GM12864 (cell line): Measurements from ENCODE around the gene EGFL8.
"Not testable (repeated sequence)": the region's sequence is repeated elsewhere in the genome, so short reads cannot be mapped to it uniquely, and the experiment has no call there.

Source experiments
- DNase-seq: peaks from one replicate; pipeline ENCODE4 v3.0.0-alpha.2; 2011; ENCODE audit warnings: low read depth
- H3K4me3 ChIP-seq: 2 replicates; pipeline ENCODE4 v1.5.1; 2011; ENCODE audit warnings: mild to moderate bottlenecking, low read depth, low read length, control low read depth
- CTCF ChIP-seq: IDR thresholded peaks from 2 replicates; pipeline ENCODE4 v1.5.1; 2011; ENCODE audit warnings: low read depth, mild to moderate bottlenecking, moderate library complexity, low read length, control low read depth, inconsistent platforms; ENCODE audit errors: missing control alignments

EGFL8 gene

GRCh38 chr6:32131439-32131948 lies 32.9 kb upstream of the EGFL8 start:
- no peak for TF ChIP-seq CTCF
- DNase-seq = no peak
- H3K4me3 ChIP-seq = no peak overlapping the region

GRCh38 chr6:32132110-32132509 lies 32.3 kb upstream of the EGFL8 start:
- no peak for DNase-seq
- no peak overlapping the region for H3K4me3 ChIP-seq
- TF ChIP-seq CTCF = no peak

GRCh38 chr6:32133786-32134185 lies 30.6 kb upstream of the EGFL8 start:
- H3K4me3 ChIP-seq = no peak overlapping the region
- no peak for TF ChIP-seq CTCF
- no peak for DNase-seq

DNA sequence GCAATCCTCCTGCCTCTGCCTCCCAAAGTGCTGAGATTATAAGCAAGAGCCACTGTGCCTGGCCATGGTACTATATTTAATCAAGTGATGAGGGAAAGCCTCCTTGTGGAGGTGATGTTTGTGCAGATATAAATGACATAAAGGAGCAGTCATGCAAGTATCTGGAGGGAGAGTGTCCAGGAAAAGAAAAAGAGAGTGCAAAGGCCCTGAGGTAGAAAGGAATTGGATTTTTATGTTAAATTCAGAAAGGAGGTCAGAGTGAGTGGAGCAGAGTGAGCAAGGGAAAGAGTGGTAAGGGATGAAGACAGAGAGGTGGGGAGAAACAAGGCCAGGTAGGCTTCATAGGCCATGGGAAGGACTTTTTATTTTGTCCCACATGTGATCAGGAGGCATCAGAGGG lies 26.9 kb upstream of the EGFL8 start:
- DNase-seq = no peak
- no peak for TF ChIP-seq CTCF
- H3K4me3 ChIP-seq = no peak overlapping the region

DNA sequence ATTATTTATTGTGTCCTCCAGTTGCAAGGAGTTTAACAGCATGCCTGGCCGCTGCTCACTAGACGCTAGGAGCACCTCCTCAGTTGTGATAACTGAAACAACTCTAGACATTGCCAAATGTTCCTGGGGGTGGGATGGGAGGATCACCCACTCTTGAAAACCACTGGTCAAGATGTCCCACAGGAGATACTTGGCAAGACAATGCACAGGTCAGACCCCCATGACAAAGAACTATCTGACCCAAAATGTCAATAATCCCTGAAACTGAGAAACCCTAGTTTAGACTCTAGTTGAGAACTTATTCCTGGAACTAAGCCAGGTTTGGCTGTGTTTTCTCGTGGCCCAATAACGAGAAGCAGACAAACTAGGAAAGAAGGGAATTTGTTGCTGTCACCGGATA lies 24.8 kb upstream of the EGFL8 start:
- H3K4me3 ChIP-seq = no peak overlapping the region
- no peak for DNase-seq
- TF ChIP-seq CTCF = no peak

DNA sequence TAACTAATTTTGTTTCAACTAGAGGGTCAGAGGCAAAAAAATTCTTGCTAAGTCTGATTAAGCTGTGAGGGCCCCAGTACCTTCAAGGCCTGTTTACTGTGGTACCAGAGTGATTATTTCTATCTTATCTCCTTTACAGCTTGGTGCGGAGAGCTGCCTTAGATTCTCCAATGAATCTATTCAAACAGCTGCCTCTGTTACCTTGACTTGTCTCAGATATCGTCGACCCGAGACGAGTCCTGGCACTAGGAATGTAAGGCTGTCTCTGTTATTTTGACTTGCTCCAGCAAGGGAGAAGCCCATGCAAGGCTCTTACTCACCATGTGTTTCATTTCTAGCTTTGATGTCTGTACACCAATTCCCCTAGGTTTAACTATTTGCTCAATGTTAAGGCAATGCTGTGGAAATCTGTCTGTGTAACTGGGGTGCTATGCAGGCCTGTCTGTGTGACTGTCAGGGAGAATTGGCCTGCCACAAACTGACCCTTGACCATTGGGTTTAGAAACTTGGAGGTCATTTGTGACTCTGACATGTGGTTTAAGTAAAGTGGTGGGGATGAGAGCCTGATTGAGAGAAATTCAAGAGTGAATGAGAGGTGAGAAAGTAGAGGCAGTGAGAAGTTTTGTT lies 23.9 kb upstream of the EGFL8 start:
- DNase-seq = no peak
- TF ChIP-seq CTCF = no peak
- no peak overlapping the region for H3K4me3 ChIP-seq

GRCh38 chr6:32144238-32144637 lies 20.2 kb upstream of the EGFL8 start:
- not testable (repeated sequence) for DNase-seq

More at GRCh38 chr6:32144238-32144637, 20.2 kb upstream of the EGFL8 start:
- not testable (repeated sequence) for H3K4me3 ChIP-seq
